Aorta (tissue), 5 donors: ENCODE data around the gene GALNT2. TPM values are rescaled to one million over a fixed set of nuclear protein-coding genes. Genes with fewer than 3 reads are reported as not detected.

Source experiments
- ATAC-seq: fragments of 200-7000 bp; cut with Tn5 transposase; one replicate; pipeline ENCODE4 v1.9.1; 2022; ENCODE audit warnings: moderate library complexity; ENCODE audit not compliant: low FRiP score
- DNase-seq, 2 donors: peaks; one replicate each; pipeline ENCODE4 v3.0.0-alpha.2; 2020
- H3K27ac ChIP-seq, 2 donors: one replicate each; pipeline ENCODE4 v1.5.1; 2013; ENCODE audit warnings: low read length in 2 of 2, mild to moderate bottlenecking in 2 of 2, moderate library complexity in 2 of 2, control low read depth in 1 of 2, inconsistent platforms in 1 of 2, low read depth in 1 of 2
- H3K27me3 ChIP-seq, 2 donors: one replicate each; pipeline ENCODE4 v1.6.1; 2013; ENCODE audit warnings: control low read depth in 1 of 2, low read length in 1 of 2, mild to moderate bottlenecking in 1 of 2, moderate library complexity in 1 of 2; ENCODE audit not compliant: insufficient read depth in 2 of 2, control insufficient read depth in 1 of 2
- H3K36me3 ChIP-seq, 2 donors: one replicate each; pipeline ENCODE4 v1.6.1; 2013; ENCODE audit warnings: control low read depth in 1 of 2, low read length in 1 of 2, mild to moderate bottlenecking in 1 of 2; ENCODE audit not compliant: insufficient read depth in 2 of 2, control insufficient read depth in 1 of 2
- H3K4me1 ChIP-seq, 2 donors: one replicate each; pipeline ENCODE4 v1.6.1; 2013; ENCODE audit warnings: low read length in 2 of 2, control low read depth in 1 of 2, mild to moderate bottlenecking in 1 of 2, moderate library complexity in 1 of 2; ENCODE audit not compliant: insufficient read depth in 2 of 2, control insufficient read depth in 1 of 2
- H3K4me3 ChIP-seq, 2 donors: one replicate each; pipeline ENCODE4 v1.5.1; 2013; ENCODE audit warnings: low read length in 2 of 2, control low read depth in 1 of 2, mild to moderate bottlenecking in 1 of 2
- H3K9me3 ChIP-seq: one replicate; pipeline ENCODE4 v1.6.1; 2013; ENCODE audit warnings: mild to moderate bottlenecking, low read length; ENCODE audit not compliant: control insufficient read depth
- WGBS, 2 donors: extraction: QIAGEN DNeasy Blood & Tissue Kit; methylation state at CpG; one replicate each; pipeline ENCODE4 v1.1.7; 2013; 5-methylcytosine and 5-hydroxymethylcytosine counted together
- intact Hi-C, 2 donors: fragments of 100-400 bp; cut with DNase I; formaldehyde crosslinking; loops; one replicate each; pipeline versions ENCODE4 v1.14.2 to v1.15.0; 2022
- polyA plus RNA-seq, 2 donors: library from polyadenylated mRNA; stranded (reverse); fragments of 200-250 nt; gene quantifications; one replicate each; pipeline ENCODE4 v1.2.3, GENCODE V29; 2013
- total RNA-seq, 2 donors: library from RNA; stranded (reverse); fragmentation: NEBNext Ultra II Directional; extraction: Animal tissue kit (Norgen Biotek cat#: 25700); gene quantifications; one replicate each; pipeline ENCODE4 v1.2.1, GENCODE V29; 2021
- donor health status: healthy with polysubstance abuse.
- donor health status: Bipolar disorder and iron deficiency.
- donor health status: DM: no; HTN: no; CAD: no.
- donor health status: DM: no; HTN: no; CAD: no.
- donor health status: DM: yes; HTN: yes; CAD: no.

GALNT2 gene
- total and polyA plus RNA-seq, 4 donors = 29.1 to 116 (median 105) TPM

DNA sequence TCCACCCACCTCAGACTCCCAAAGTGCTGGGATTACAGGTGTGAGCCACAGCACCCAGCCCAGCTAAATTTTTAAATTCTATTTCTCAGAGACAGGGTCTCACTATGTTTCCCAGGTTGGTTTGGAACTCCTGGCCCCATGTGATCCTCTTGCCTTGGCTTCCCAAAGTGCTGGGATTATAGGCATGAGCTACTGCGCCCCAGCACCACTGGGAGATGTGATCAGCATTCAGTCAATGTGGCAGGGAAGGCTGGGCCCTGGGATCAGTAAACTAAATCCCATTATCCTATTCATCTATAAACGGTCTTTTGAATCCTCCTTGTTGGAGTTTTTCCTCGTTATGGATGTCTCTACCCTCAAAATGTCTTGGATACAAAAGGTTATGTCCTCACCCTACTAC lies 245.6 kb downstream of the GALNT2 start:
- peaks cover 0 to 2% of the 10 kb centered on the region in 2 donors for H3K4me1 ChIP-seq
- H3K36me3 ChIP-seq = no peaks in the 10 kb centered on the region
- ATAC-seq = no peak
- intact Hi-C loops = no loop called here
- no peaks in the 10 kb centered on the region for H3K9me3 ChIP-seq
- 80 to 86% methylated on average over 3 of the region's 3 CpGs for WGBS, 2 donors
- H3K27me3 ChIP-seq = no peaks in the 10 kb centered on the region
- no peak for DNase-seq
- H3K27ac ChIP-seq = no peak overlapping the region
- H3K4me3 ChIP-seq = no peak overlapping the region

GRCh38 chr1:230313453-230314141 lies 246.6 kb downstream of the GALNT2 start:
- DNase-seq = no peak
- ATAC-seq = no peak
- Histone ChIP-seq H3K4me3 (no peak overlapping the region), H3K9me3 (no peaks in the 10 kb centered on the region), H3K4me1 (peaks cover 0 to 2% of the 10 kb centered on the region in 2 donors), H3K27ac (no peak overlapping the region), H3K27me3 (no peaks in the 10 kb centered on the region), H3K36me3 (no peaks in the 10 kb centered on the region)
- intact Hi-C loops = no loop called here
- 57 to 59% methylated on average over 12 of the region's 12 CpGs for WGBS, 2 donors

- H3K27me3 ChIP-seq = no peaks in the 10 kb centered on the region
- ATAC-seq = no peak
- no peak overlapping the region for H3K27ac ChIP-seq
- no peaks in the 10 kb centered on the region for H3K36me3 ChIP-seq
- WGBS, 2 donors = 91 to 93% methylated on average over 8 of the region's 8 CpGs
- intact Hi-C loops = no loop called here
- DNase-seq = no peak
- no peaks in the 10 kb centered on the region for H3K9me3 ChIP-seq
- no peak overlapping the region for H3K4me3 ChIP-seq
- peaks cover 0 to 2% of the 10 kb centered on the region in 2 donors for H3K4me1 ChIP-seq
Observed at GRCh38 chr1:230314142-230314470, 247.1 kb downstream of the GALNT2 start.

GRCh38 chr1:230315099-230315498 lies 248.1 kb downstream of the GALNT2 start:
- intact Hi-C loops = no loop called here

GRCh38 chr1:230316864-230317745 lies 250.1 kb downstream of the GALNT2 start:
- no peaks in the 10 kb centered on the region for H3K36me3 ChIP-seq
- H3K27ac ChIP-seq = no peak overlapping the region
- no peaks in the 10 kb centered on the region for H3K4me1 ChIP-seq
- H3K9me3 ChIP-seq = no peaks in the 10 kb centered on the region
- no peak for DNase-seq
- H3K4me3 ChIP-seq = no peak overlapping the region
- no peak for ATAC-seq
- no peaks in the 10 kb centered on the region for H3K27me3 ChIP-seq
- intact Hi-C loops = no loop called here
- WGBS, 2 donors = 93 to 94% methylated on average over 23 of the region's 23 CpGs

More at GRCh38 chr1:230315099-230315498, 248.1 kb downstream of the GALNT2 start:
- WGBS, 2 donors = 75 to 78% methylated on average over 6 of the region's 6 CpGs
- peak in 1 of 2 donors; percentile 62 for DNase-seq
- Histone ChIP-seq H3K36me3 (no peaks in the 10 kb centered on the region), H3K9me3 (no peaks in the 10 kb centered on the region), H3K27me3 (no peaks in the 10 kb centered on the region), H3K4me3 (no peak overlapping the region), H3K27ac (no peak overlapping the region), H3K4me1 (peaks cover 0 to 2% of the 10 kb centered on the region in 2 donors)
- ATAC-seq = no peak

GRCh38 chr1:230317823-230318819 lies 251.1 kb downstream of the GALNT2 start:
- H3K27me3 ChIP-seq = no peaks in the 10 kb centered on the region
- H3K4me3 ChIP-seq = no peak overlapping the region
- ATAC-seq = peak; percentile 21
- no peaks in the 10 kb centered on the region for H3K9me3 ChIP-seq
- 58 to 66% methylated on average over 23 of the region's 23 CpGs for WGBS, 2 donors
- no peaks in the 10 kb centered on the region for H3K36me3 ChIP-seq
- intact Hi-C loops = no loop called here
- H3K4me1 ChIP-seq = no peaks in the 10 kb centered on the region
- no peak overlapping the region for H3K27ac ChIP-seq
- DNase-seq = peak in 1 of 2 donors; percentile 71

GRCh38 chr1:230319014-230319747 lies 252.1 kb downstream of the GALNT2 start:
- WGBS, 2 donors = 94 to 95% methylated on average over 17 of the region's 17 CpGs
- no peaks in the 10 kb centered on the region for H3K27me3 ChIP-seq
- no peaks in the 10 kb centered on the region for H3K9me3 ChIP-seq
- H3K4me1 ChIP-seq = no peaks in the 10 kb centered on the region
- H3K36me3 ChIP-seq = no peaks in the 10 kb centered on the region
- H3K27ac ChIP-seq = no peak overlapping the region
- H3K4me3 ChIP-seq = no peak overlapping the region
- ATAC-seq (no peak), DNase-seq (no peak)
- intact Hi-C loops = no loop called here

GRCh38 chr1:230320804-230321203 lies 253.8 kb downstream of the GALNT2 start:
- WGBS, 2 donors = 93 to 94% methylated on average over 4 of the region's 4 CpGs
- H3K9me3 ChIP-seq = no peaks in the 10 kb centered on the region
- H3K4me1 ChIP-seq = no peaks in the 10 kb centered on the region
- no peaks in the 10 kb centered on the region for H3K36me3 ChIP-seq
- DNase-seq (no peak), ATAC-seq (no peak)
- no peak overlapping the region for H3K27ac ChIP-seq
- H3K27me3 ChIP-seq = no peaks in the 10 kb centered on the region
- intact Hi-C loops = no loop called here
- H3K4me3 ChIP-seq = no peak overlapping the region
